H1 (cell line): ENCODE data around the gene RESP18. TPM values are rescaled to one million over a fixed set of nuclear protein-coding genes. Genes with fewer than 3 reads are reported as not detected.

ENCODE experiments used
- BRCA1 ChIP-seq: IDR thresholded peaks from 2 replicates; pipeline ENCODE4 v1.6.1; 2012; ENCODE audit warnings: low read depth, low read length, improper control_type of control experiment
- CEBPB ChIP-seq: IDR thresholded peaks from 2 replicates; pipeline ENCODE4 v1.6.1; 2012; ENCODE audit warnings: low read depth, low read length
- EP300 ChIP-seq, 2 experiments: IDR thresholded peaks; 1 replicate in 1 of 2; 2 replicates in 1 of 2; pipeline ENCODE4 v1.6.1; 2011 to 2012; ENCODE audit warnings: low read depth in 2 of 2, low read length in 2 of 2, mild to moderate bottlenecking in 2 of 2, borderline replicate concordance in 1 of 2, inconsistent platforms in 1 of 2, moderate library complexity in 1 of 2
- EZH2 ChIP-seq: fragments of 200-600 bp; sonication (generic); IDR thresholded peaks from 2 replicates; pipeline ENCODE4 v1.7.1; 2012; ENCODE audit warnings: low read depth, mild to moderate bottlenecking, moderate library complexity, low read length, inconsistent platforms; ENCODE audit not compliant: severe bottlenecking
- FOSL1 ChIP-seq: IDR thresholded peaks from 2 replicates; pipeline ENCODE4 v1.6.1; 2011; ENCODE audit warnings: mild to moderate bottlenecking, low read depth, low read length, moderate library complexity; ENCODE audit not compliant: insufficient read depth
- KDM4A ChIP-seq: IDR thresholded peaks from one replicate; pipeline ENCODE4 v1.7.1; 2012; ENCODE audit warnings: low read depth, mild to moderate bottlenecking, moderate library complexity, low read length, inconsistent platforms; ENCODE audit not compliant: severe bottlenecking
- NRF1 ChIP-seq: IDR thresholded peaks from 2 replicates; pipeline ENCODE4 v1.6.1; 2011; ENCODE audit warnings: mild to moderate bottlenecking, low read depth, low read length, improper control_type of control experiment
- RBBP5 ChIP-seq: IDR thresholded peaks from 2 replicates; pipeline ENCODE4 v1.7.1; 2012; ENCODE audit warnings: low read depth, mild to moderate bottlenecking, inconsistent platforms, low read length, moderate library complexity, borderline replicate concordance
- TBP ChIP-seq: IDR thresholded peaks from 2 replicates; pipeline ENCODE4 v1.6.1; 2011; ENCODE audit warnings: low read depth, low read length, improper control_type of control experiment
- polyA plus RNA-seq, 7 experiments: library from polyadenylated mRNA; depleted of rRNA in 3 of 7; stranded (reverse) in 5 of 7; unstranded in 2 of 7; fragments of >200 nt in 5 of 7; fragments of 200-250 nt in 2 of 7; gene quantifications; 1 replicate in 5 of 7; 2 replicates in 1 of 7; 4 replicates in 1 of 7; pipeline versions ENCODE4 v1.2.1 to v1.2.3, GENCODE V29; 2011 to 2013; ENCODE audit warnings: missing spikeins in 2 of 7, mixed read lengths in 2 of 7
- total RNA-seq: library from RNA; stranded (reverse); fragmentation: NEBNext Ultra II Directional; extraction: Animal tissue kit (Norgen Biotek cat#: 25700); gene quantifications from 2 replicates; pipeline ENCODE4 v1.2.1, GENCODE V29; 2021
- TF ChIP-seq, protein P1 (sequence below): IDR thresholded peaks from 2 replicates; pipeline ENCODE4 v1.6.1; 2011; ENCODE audit warnings: low read length, improper control_type of control experiment

Gene RESP18
- total and polyA plus RNA-seq, 2 of the 8 experiments (the other 6 are each of a cell fraction or from before 2014, with no cell fraction given): not detected

DNA sequence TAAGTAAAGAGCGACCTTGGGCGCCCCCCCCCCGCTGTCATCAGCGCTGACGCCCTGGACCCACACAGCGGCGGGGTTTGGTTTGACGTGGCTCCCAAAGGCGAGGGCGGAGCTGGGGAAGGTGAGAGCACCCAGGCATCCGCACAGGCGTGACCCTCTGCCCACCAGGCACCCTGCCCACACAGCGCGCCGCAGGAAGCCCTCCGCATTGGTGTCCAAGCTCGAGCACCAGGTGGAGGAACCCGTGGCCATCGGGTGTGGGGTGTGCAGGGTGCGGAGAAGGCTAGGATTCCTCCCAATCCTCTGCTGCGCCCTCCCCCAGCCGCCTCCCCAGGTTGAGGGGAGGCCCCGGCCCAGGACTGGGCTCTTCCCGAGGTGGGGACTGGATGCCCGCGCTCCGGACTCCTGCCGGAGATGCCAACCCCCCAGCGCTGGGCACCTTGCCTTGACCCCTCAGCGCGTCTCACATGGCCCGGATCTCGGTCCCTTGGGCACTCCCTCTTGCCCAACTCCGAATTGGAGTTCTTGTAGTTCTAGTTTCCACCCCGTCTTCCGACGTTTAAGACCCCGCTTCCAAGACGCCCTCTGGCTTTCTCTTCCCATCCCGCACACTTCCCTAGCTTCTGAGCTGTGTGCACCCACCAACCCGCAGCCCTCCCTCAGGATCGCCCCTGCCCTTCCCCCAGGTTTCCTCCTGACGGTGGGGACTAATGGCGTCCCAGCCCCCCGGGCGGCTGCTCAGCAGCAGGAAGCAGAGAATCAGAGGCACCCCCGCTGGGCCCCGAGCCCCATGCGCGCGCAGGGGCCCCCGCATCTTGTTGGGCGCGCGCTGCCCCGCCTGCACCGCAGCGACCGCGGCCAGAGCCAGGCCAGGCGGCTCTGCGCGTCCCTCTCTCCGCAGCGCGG lies 25.9 kb upstream of the RESP18 start (continued):
- TF ChIP-seq EZH2: peak; percentile 84
- no peak for TF ChIP-seq CEBPB
- TF ChIP-seq FOSL1: no peak
- 0 out of 2 replicates have a peak, but pooled peaks have one; percentile 45 for TF ChIP-seq RBBP5
- no peak for TF ChIP-seq EP300 (IDR thresholded peaks at IDR 0.05; ENCODE audit: borderline replicate concordance in 1 of 2, low read depth in 2 of 2, low read length in 2 of 2)
- TF ChIP-seq BRCA1: no peak
- no peak for TF ChIP-seq NRF1
- peak; percentile 4; the same call in 1 of the 2 replicates for TF ChIP-seq TBP
- TF ChIP-seq, protein P1, sequence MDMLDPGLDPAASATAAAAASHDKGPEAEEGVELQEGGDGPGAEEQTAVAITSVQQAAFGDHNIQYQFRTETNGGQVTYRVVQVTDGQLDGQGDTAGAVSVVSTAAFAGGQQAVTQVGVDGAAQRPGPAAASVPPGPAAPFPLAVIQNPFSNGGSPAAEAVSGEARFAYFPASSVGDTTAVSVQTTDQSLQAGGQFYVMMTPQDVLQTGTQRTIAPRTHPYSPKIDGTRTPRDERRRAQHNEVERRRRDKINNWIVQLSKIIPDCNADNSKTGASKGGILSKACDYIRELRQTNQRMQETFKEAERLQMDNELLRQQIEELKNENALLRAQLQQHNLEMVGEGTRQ: no peak
- TF ChIP-seq KDM4A: peak; percentile 94
